ENCODE measurements around the gene LNPEP.
"Not testable (repeated sequence)": the region's sequence is repeated elsewhere in the genome, so short reads cannot be mapped to it uniquely, and the experiment has no call there.

The LNPEP gene

DNA sequence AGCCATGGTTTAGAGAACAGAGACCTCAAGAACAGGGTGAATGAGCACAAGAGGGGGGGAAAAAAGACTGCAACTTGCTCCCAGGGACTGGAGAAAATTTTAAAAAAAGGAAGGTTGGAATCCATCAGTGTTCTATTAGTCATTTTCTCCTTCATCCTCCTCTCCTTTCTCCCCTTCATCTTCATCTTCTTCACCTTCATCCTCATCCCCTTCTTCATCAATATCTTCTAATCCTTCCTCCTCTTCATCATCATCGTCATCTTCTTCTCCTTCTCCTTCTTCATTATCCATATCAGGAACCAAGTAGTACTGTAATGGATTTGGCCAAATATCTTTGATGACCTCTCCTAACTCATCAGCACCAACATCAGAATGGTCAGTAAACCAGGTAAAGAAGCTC is 120.4 kb downstream of the LNPEP start:
- TF ChIP-seq ZNF274 (IDR thresholded peaks at IDR 0.05; ENCODE audit: low read depth, low read length): no peak
- no peak overlapping the region for H3K4me3 ChIP-seq (ENCODE audit: low read length)

GRCh38 chr5:97062046-97062445 is 126.2 kb downstream of the LNPEP start:
- H3K4me3 ChIP-seq (ENCODE audit: low read length): no peak overlapping the region
- TF ChIP-seq ZNF274 (IDR thresholded peaks at IDR 0.05; ENCODE audit: low read depth, low read length): no peak

- no peak for TF ChIP-seq ZNF274 (IDR thresholded peaks at IDR 0.05; ENCODE audit: low read depth, low read length)
- H3K4me3 ChIP-seq (ENCODE audit: low read length): no peak overlapping the region
These were observed 127.4 kb downstream of the LNPEP start for GRCh38 chr5:97063251-97063650.

DNA sequence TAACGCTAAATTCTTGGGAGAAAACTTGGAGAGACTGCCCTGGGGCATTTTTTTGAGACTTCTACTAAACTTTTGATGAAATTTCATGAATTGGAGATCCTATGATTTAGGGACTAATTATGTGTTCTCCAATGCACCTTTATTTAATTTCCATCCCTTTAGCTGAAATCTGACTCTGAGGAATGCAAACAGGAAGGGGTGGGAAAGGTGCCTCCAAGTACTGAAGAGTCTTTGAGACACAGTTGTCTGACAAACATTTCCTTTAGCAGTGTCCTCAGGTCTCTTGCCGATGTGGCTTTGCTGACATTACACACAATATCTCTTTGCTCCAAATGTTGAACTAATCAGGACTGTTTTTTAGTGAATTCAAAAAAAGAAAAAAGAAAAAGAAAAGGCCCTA is 129.6 kb downstream of the LNPEP start:
- no peak overlapping the region for H3K4me3 ChIP-seq (ENCODE audit: low read length)
- no peak for TF ChIP-seq ZNF274 (IDR thresholded peaks at IDR 0.05; ENCODE audit: low read depth, low read length)

DNA sequence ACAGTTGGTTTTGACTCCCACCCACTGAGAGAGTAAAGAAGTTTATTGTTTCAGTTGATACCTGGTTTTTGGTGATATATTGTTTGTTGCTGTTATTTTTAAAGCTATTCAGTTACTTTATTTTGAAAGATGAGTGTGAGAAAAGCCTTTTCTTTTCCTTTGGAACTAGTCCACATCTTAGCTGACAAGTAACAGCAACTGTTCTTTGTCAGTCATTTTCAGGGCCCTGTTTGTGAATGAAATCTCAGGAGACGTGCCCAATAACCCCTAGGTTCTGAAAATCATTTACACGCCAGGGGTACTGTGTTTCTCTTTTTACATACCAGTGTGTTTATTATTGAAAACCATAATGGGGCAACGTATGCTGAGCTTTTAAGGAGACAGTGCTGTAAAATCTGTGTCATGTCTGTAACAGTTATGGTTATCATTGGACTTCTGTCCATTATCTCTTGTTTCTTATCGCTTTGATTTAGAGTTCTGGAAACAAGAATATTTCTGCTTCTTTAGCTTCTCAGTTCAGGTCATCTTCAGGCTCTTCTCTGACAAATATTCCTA is 131.5 kb downstream of the LNPEP start:
- no peak for TF ChIP-seq ZNF274 (IDR thresholded peaks at IDR 0.05; ENCODE audit: low read depth, low read length)
- no peak overlapping the region for H3K4me3 ChIP-seq (ENCODE audit: low read length)

DNA sequence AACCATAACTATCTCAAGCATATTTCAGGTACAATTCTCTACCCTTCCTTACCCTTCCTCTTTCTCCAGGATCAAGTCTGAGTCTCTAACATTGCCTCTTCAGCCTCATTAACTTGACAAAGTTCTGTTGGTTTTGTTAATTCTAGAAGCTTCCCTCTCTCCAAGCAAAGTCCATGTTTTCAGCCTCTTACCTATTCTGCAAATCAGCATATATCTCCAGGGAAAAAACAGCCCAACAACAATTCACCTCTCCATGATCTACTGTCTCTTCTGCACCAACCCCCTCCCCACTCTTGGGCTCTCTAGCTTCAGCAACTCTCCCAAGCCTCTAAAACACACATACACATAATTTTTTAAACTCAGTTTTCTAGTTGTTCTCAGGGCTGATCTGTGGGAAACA is 134.4 kb downstream of the LNPEP start:
- H3K4me3 ChIP-seq (ENCODE audit: low read length): no peak overlapping the region
- TF ChIP-seq ZNF274 (IDR thresholded peaks at IDR 0.05; ENCODE audit: low read depth, low read length): no peak

GRCh38 chr5:97071101-97071500 is 135.2 kb downstream of the LNPEP start:
- TF ChIP-seq ZNF274 (IDR thresholded peaks at IDR 0.05; ENCODE audit: low read depth, low read length): no peak
- no peak overlapping the region for H3K4me3 ChIP-seq (ENCODE audit: low read length)

DNA sequence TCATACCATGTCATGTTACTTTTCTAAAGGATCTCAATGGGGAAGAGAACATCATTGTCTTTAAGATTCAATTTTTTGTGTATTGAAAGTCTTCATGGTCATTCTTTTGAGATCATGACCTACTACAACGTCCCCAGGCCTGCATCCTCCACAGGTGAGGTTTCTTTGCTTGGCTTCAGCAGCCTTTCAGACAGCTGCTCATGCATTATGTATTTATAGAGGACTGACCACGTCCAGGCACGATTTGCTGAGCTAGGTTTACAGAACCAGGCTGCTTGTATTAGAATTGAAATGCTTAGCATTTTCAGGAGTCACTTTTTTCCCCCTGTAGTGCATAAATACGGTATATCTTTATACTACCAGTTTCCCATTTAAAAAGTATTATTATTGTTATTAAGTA is 136.1 kb downstream of the LNPEP start:
- H3K4me3 ChIP-seq (ENCODE audit: low read length): no peak overlapping the region
- TF ChIP-seq ZNF274 (IDR thresholded peaks at IDR 0.05; ENCODE audit: low read depth, low read length): no peak

DNA sequence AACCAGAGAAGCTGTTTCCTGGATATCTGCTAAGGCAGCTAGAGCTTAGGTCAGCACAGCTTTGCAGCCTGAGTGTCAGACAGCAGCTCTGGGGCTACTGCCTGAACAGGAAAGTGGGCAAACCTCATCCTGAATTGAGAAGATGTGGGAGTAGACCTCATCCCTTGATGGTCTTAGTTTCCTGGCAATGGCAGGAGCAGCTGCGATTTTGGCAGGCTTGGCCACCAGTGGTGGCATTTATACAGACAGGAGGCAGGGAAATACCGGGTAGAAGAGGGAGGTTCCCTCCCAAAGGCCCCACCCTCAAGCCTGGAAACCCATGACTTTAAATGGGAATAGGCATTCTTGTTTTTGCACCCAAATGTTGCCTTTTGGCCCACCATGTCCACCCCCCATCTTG is 136.8 kb downstream of the LNPEP start:
- H3K4me3 ChIP-seq (ENCODE audit: low read length): no peak overlapping the region
- TF ChIP-seq ZNF274 (IDR thresholded peaks at IDR 0.05; ENCODE audit: low read depth, low read length): no peak

DNA sequence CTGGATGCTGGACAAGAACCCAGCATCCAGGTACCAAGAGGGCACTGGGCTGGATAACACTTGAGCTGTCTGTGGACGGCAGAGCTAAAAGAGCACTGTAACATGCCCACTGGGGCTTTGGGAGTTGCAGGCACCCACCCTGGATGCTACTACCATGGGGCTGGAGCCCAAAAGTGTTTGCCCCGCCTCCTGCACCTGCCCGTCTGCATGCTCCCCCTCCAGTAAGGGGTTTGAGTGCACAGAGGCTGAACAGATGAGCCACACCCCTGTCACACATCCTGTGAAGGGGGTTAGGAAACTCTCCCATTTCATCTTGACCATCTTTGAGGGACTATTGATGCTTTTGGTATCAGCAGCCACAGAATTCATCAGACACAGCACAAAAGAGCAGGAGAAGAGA is 137.5 kb downstream of the LNPEP start:
- H3K4me3 ChIP-seq (ENCODE audit: low read length): no peak overlapping the region
- TF ChIP-seq ZNF274 (IDR thresholded peaks at IDR 0.05; ENCODE audit: low read depth, low read length): no peak

- no peak for TF ChIP-seq ZNF274 (IDR thresholded peaks at IDR 0.05; ENCODE audit: low read depth, low read length)
- H3K4me3 ChIP-seq (ENCODE audit: low read length): no peak overlapping the region
These were observed 139.1 kb downstream of the LNPEP start for GRCh38 chr5:97074859-97075489.

DNA sequence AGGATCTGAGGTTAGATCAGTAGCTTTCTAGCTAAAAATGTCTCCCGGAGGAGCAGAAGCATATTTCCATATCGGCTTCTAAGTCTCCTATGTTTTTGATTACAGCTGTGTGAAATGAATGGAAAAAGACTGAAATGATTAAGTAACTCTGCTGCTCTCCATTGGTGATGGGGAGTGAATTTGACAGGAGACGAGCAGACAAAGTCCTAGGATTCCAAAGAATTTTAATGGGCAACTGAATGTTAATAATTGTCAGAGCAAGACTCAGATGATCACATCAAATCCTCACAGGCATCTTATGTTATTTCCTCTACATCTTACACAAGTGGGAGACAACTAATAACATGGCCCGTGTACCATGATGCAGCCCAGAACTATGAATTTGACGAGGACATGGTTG is 139.8 kb downstream of the LNPEP start:
- TF ChIP-seq ZNF274 (IDR thresholded peaks at IDR 0.05; ENCODE audit: low read depth, low read length): no peak
- no peak overlapping the region for H3K4me3 ChIP-seq (ENCODE audit: low read length)

GRCh38 chr5:97076098-97076497 is 140.2 kb downstream of the LNPEP start:
- TF ChIP-seq ZNF274 (IDR thresholded peaks at IDR 0.05; ENCODE audit: low read depth, low read length): no peak
- no peak overlapping the region for H3K4me3 ChIP-seq (ENCODE audit: low read length)

- H3K4me3 ChIP-seq (ENCODE audit: low read length): no peak overlapping the region
- no peak for TF ChIP-seq ZNF274 (IDR thresholded peaks at IDR 0.05; ENCODE audit: low read depth, low read length)
These were observed 141.4 kb downstream of the LNPEP start for GRCh38 chr5:97077246-97077645.

- H3K4me3 ChIP-seq (ENCODE audit: low read length): no peak overlapping the region
- TF ChIP-seq ZNF274 (IDR thresholded peaks at IDR 0.05; ENCODE audit: low read depth, low read length): no peak
These were observed 143.3 kb downstream of the LNPEP start for GRCh38 chr5:97078958-97079743.

GRCh38 chr5:97084782-97085458 is 149.0 kb downstream of the LNPEP start:
- not testable (repeated sequence) for H3K4me3 ChIP-seq (ENCODE audit: low read length)
